Tibial nerve (tissue), 4 donors: ENCODE results near the gene SLC25A36.

Experiments used
- EP300 ChIP-seq, 2 donors: sonication (generic); formaldehyde crosslinking; IDR thresholded peaks; one replicate each; pipeline ENCODE4 v1.6.1; 2017; ENCODE audit warnings: antibody characterized with exemption in 2 of 2, mild to moderate bottlenecking in 1 of 2
- TF ChIP-seq, protein P1 (sequence below), 5 experiments: fragments of 200-600 bp in 3 of 5; fragments of 450-650 bp in 2 of 5; sonication (generic) in 3 of 5; IDR thresholded peaks; one replicate each; pipeline ENCODE4 v1.5.1; 2016 to 2019; ENCODE audit warnings: antibody characterized with exemption in 5 of 5, mild to moderate bottlenecking in 3 of 5, moderate library complexity in 2 of 5

DNA sequence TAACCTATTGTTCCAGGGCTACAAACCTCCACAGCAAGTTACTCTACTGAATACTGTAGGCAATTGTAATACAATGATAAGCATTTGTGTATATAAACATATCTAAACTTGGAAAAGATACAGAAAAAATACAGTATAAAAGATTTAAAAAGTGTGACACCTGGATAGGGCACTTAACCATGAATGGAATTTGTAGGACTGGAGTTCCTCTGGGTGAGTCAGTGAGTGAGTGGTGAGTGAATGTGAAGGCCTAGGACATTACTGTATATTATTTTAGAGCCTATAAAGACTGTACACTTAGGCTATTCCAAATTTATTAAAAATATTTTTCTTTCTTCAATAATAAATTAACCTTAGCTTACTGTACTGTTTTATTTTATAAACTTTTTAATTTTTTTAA lies 38.4 kb upstream of the SLC25A36 start:
- TF ChIP-seq, protein P1, sequence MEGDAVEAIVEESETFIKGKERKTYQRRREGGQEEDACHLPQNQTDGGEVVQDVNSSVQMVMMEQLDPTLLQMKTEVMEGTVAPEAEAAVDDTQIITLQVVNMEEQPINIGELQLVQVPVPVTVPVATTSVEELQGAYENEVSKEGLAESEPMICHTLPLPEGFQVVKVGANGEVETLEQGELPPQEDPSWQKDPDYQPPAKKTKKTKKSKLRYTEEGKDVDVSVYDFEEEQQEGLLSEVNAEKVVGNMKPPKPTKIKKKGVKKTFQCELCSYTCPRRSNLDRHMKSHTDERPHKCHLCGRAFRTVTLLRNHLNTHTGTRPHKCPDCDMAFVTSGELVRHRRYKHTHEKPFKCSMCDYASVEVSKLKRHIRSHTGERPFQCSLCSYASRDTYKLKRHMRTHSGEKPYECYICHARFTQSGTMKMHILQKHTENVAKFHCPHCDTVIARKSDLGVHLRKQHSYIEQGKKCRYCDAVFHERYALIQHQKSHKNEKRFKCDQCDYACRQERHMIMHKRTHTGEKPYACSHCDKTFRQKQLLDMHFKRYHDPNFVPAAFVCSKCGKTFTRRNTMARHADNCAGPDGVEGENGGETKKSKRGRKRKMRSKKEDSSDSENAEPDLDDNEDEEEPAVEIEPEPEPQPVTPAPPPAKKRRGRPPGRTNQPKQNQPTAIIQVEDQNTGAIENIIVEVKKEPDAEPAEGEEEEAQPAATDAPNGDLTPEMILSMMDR (IDR thresholded peaks at IDR 0.05): no peak
- TF ChIP-seq EP300 (IDR thresholded peaks at IDR 0.05): no peak
